Activated naive CD8-positive, alpha-beta T cell treated with anti-CD3 and anti-CD28 coated beads, Interleukin-2, amount 50 U/mL, for 16 hours (primary cell): Measurements from ENCODE around the gene GLIPR2.
A peak's percentile ranks its signal among the peaks of the same experiment; 100 is the strongest.
"Not testable (repeated sequence)": the region's sequence is repeated elsewhere in the genome, so short reads cannot be mapped to it uniquely, and the experiment has no call there.

Experiments used
- DNase-seq: peaks from one replicate; pipeline ENCODE4 v3.0.0-alpha.2; 2020; ENCODE audit warnings: low read depth, low spot score

Gene GLIPR2

DNA sequence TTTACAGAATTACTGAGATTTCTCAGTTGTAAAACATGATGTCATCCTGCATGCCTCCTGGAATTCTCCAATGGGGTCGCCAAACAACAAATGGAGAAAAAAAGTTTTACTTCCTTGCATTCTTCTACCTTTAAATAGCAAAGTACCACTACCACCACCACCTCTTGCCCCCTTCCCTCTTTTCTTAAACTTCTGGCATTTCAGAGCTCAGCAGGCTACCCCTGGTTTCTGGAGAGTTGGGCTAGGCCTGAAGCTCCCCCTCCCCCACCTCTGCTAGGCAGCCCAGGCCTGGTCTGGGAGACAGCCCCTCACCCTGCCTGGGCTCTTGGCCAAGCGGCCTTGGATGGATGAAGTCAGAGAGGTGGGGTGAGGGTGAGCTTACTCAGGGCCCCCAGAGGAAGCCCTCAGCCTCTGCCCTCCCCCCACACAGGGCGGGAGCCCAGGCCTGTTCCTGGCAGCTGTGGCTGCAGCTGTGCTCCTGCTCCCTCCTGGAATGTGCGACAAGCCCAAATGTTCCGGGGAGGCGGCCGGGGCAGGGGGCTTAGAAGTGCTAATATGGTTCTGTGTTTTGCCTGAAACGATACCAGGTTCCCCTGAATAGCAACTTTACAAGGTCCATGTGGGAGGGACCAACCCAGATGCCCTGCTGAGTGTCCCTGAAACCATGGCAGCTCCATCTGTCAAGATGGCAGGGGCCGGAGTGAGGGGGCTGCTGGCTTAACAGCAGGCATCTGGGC, 26.7 kb downstream of the GLIPR2 start:
- DNase-seq: no peak

DNA sequence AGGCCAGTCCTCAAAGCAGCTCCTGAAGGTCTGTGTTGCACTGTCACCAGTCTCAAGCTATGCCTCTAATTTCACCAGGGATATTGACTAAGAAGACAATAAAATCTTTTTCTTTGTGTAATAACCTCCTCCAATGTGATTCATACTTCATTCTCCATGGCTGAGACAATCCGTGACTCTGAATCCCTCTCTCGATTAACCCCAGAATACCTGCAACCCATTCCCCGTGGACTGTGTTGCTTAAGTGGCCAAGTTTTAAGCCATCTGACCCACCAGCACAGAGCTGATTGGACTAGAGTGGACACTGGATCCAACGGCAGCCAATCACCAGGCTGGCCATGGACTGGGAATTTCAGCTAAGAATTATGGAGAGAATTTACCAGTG, 27.2 kb downstream of the GLIPR2 start:
- no peak for DNase-seq

DNA sequence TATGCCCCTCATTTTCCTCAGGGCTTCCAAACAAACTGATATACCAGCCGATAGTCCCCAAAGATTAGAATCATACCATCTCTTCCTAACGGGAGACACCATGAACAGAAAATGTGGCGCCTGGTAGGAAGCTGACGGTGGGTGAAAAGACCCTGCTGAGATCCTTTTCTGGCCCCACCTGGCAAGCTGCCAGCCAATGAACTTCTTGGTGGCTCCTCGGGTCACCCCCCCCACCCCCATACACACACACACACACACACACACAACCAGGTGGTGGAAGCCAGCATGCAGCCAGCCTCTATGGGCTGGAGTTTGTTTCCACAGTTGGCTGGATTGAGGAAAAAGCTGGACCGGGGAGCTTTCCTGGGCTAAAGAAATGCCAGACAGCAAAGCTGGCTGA, 27.8 kb downstream of the GLIPR2 start:
- DNase-seq: no peak

DNA sequence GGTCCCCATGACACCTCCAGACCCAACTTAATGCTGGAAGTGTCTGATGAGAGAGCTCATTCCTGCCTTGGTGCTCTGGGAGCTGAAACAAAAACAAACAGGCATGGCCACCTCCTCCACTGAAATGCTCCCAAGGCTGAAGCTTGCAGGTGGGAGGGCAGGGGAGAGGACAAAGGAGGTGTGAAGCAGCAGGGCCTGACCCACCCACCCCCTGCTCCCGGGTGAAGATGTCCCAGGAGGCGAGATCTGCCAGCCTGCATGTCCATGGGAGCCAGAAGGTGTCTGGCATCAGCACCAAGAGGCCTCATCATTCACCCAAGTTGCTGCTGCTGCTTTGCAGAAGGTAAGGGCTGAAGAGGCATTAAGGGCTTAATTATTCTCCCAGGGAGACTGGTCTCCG, 28.5 kb downstream of the GLIPR2 start:
- DNase-seq: no peak

DNA sequence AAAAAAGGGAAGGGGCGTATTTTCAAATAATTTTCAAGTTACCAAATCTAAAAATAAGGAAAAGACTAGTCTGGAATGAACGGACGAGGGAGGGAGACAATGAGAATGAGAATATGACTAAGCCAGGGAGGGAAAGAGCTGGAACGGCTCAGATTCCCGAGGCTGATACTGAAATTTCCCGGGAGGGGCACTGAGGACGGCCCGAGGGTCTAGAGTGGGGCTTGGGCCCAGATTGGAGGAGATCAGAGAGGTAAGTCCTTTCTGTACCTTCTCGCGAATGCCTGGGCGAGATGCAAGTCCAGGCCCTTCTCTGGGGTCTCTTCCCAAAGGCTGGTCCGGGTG, 29.3 kb downstream of the GLIPR2 start:
- DNase-seq: no peak

DNA sequence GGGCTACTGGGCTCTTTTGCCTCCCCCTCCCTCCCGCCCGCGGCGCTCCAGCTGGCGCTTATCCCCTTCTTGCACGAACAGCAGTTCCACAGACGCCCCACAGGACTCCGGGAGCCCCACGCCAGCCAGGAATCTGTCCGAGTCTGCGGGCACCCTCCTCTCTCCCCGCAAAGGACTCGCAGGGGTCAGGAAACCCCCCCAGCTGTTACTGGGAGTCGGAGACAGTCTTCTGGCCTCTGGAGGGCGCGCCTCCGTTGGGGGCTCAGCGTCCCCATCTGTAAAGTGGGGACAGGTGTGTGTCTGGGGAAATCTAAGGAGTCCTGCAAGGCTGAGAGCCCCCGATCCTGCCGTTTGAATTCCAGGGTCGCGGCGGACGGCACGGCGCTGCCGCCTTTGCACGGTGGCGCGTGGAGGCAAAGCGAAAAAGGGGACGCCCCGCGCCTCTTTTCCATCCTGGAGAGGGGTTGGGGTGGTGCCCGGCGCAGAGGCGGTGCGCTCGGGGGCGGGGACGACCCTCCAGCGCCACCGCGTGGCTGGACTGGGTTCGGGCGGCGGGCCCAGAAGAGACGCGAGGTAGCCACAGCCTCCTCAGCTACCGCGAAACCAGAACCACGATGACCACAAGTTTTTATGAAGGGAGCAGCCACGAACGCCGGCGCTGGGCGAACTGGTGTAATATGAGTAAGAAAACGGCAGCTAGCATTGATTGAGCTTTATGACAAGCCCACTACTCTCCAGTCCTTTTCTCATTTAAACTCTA, 29.8 kb downstream of the GLIPR2 start:
- peak; percentile 66 for DNase-seq

DNA sequence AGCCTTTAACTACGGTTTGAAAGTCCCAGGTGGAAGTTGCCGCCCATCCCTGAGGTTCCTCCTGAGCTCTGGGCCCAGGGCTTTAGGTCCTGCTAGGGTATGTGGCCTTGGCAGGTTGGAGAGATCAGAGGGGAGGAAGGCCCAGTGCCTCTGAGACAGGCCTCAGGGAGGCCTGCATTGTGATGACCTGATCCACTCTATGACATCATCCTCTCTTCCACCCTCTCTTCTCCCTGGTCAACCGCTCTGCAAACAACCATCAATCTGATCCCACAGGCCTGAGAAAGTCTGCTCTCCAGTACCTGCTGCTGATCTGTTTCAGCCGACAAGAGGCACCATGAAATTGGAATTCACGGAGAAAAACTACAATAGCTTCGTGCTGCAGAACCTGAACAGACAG, 32.6 kb downstream of the GLIPR2 start, which contains the start of gene CCIN:
TSS of gene CCIN (plus strand) at position 223 of the 400 bp plus-strand sequence. CDS start at position 338, 115 bp downstream.
- DNase-seq: no peak

DNA sequence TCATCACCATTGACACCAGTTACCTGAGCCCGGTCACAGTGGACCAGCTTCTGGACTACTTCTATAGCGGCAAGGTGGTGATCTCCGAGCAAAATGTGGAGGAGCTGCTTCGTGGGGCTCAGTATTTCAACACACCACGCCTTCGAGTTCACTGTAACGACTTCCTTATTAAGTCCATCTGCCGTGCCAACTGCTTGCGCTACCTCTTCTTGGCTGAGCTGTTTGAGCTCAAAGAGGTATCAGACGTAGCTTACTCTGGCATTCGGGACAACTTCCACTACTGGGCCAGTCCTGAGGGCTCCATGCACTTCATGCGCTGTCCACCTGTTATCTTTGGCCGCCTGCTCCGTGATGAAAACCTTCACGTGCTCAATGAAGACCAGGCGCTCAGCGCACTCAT, 33.2 kb downstream of the GLIPR2 start:
- DNase-seq: no peak

DNA sequence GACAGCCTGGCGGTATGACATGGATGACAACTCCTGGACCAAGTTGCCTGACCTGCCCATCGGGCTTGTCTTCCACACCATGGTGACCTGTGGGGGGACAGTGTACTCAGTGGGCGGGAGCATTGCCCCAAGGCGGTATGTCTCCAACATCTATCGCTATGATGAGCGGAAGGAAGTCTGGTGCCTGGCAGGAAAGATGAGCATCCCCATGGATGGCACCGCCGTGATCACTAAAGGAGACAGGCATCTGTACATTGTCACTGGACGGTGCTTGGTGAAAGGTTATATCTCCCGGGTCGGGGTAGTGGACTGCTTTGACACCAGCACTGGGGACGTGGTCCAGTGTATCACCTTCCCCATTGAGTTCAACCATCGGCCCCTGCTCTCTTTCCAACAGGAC, 34.0 kb downstream of the GLIPR2 start:
- no peak for DNase-seq

DNA sequence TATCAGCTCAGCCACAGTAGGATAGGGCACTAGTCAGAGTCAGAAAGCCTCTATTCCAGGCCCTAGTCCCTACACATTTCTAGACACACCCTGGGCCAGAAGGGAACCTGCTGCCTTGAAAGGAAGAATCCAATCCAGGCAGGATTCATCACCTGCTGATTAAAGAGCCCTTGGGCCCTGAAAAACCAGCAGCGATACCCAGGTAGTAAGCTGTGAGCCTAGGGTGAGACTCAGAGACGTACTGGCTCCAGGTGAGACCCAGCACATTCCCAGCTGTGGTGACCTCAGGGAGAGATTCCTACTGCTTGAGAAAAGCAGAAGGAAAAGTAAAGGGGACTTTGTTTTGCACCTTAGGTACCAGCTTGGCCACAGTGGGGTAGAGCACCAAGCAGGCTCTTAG, 37.3 kb downstream of the GLIPR2 start:
- no peak for DNase-seq

DNA sequence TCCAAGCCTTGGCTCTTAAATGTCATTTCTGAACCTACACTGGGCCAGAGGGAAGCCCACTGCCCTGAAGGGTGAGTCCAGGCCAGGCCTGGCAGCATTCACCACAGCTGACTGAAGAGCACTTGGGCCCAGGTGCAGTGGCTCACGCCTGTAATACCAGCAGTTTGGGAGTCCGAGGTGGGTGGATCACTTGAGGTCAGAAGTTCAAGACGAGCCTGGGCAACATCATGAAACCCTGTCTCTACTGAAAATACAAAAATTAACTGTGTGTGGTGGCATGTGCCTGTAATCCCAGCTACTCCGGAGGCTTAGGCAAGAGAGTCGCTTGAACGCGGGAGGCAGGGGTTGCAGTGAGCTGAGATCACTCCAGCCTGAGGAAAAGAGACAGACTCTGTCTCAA, 37.7 kb downstream of the GLIPR2 start:
- DNase-seq: no peak

DNA sequence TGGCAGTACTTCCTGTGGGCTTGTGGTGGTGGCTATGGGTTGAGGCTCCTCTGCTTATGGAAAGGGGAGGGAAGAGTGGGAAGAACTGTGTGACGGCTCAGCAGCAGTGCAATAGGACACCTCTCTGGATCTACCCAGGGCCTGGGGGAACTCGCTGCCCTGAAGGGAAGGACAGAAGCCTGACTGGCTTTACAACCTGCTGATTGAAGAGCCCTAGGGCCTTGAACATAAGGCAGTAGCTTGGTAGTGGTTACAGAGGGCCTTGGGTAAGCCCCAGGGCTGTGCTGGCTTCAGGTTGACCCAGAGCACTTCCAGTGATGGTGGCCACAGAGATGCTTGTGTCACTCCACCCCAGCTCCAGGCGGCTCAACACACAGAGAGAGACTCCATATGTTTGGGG, 38.2 kb downstream of the GLIPR2 start:
- DNase-seq: no peak

DNA sequence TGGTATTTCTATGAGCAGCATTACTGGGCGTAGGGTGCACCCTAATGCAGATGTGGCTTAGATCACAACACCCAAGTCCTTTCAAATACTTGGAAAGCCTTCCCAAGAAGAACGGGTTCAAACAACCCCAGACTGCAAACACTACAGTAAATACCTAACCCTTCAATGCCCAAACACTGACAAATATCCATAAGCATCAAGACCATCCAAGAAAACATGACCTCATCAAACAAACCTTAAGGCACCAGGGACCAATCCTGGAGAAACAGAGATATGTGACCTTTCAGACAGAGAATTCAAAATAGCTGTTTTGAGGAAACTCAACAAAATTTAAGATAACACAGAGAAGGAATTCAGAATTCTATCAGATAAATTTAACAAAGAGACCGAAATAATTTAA, 38.7 kb downstream of the GLIPR2 start:
- not testable (repeated sequence) for DNase-seq

DNA sequence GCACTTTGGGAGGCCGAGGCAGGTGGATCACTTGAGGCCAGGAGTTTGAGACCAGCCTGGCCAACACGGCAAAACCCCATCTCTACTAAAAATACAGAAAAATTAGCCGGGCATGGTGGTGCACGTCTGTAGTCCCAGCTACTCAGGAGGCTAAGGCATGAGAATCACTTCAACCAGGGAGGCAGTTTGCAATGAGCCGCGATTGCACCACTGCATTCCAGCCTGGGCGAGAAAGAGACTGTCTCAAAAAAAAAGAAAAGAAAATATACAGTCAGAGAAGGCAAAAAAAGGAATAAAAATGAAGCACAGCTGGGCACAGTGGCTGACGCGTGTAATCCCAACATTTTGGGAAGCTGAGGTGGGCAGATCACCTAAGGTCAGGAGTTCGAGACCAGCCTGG, 40.0 kb downstream of the GLIPR2 start:
- not testable (repeated sequence) for DNase-seq

DNA sequence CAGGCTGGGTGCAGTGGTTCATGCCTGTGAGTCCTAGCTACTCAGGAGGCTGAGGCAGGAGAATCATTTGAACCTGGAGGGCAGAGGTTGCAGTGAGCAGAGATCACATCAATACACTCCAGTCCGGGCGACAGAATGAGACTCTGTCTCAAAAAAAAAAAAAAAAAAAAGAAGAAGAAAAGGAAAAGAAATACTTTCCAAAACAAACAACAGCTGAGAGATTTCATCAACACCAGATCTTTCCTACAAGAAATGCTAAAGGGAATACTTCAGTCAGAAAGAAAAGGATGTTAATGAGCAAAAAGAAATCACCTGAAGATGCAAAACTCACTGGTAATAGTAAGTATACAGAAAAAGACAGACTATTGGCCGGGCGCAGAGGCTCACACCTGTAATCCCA, 41.0 kb downstream of the GLIPR2 start:
- DNase-seq: no peak

DNA sequence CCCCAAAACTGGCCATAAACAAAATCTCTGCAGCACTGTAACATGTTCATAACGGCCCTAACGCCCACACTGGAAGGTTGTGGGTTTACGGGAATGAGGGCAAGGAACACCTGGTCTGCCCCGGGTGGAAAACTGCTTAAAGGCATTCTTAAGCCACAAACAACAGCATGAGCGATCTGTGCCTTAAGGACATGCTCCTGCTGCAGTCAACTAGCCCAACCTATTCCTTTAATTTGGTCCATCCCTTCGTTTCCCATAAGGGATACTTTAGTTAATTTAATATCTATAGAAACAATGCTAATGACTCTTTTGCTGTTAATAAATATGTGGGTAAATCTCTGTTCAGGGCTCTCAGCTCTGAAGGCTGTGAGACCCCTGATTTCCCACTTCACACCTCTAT, 43.7 kb downstream of the GLIPR2 start:
- DNase-seq: not testable (repeated sequence)

DNA sequence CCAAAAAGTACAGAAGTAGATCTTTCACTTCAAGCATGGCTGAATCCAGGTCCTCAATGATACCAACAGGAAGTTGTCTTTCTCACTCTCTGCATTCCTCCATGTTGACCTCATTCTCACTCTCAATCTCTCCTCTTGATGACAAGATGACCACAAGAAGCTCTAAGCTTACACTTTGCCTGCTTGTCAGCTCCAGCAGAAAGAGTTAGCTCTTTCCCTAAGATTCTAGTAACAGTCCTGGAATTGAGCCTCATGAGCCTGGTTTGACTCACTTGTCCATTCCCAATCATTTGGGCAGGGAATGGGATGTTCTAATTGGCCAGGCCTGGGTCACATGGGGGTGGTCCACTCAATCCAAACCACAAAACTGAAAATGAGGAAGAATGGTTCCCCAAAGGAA, 50.9 kb downstream of the GLIPR2 start:
- no peak for DNase-seq

DNA sequence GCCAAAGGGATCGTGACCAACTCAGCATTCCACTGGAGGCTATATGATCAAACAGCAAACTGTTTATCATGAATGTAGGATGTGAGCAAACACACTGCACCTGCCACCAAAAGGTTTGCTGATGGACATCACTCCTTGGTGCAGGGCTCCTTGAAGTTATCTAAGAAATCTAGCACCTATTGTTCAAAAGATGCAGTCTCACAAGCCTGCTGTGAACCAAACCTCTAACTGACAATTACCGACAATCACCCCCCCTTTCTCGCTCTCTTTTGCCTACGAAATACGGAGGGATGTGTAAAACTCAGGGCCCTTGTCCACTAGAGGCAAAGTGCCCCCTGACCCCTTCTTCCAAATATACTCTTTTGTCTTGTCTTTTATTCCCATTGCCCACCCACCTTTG, 51.7 kb downstream of the GLIPR2 start:
- DNase-seq: no peak

DNA sequence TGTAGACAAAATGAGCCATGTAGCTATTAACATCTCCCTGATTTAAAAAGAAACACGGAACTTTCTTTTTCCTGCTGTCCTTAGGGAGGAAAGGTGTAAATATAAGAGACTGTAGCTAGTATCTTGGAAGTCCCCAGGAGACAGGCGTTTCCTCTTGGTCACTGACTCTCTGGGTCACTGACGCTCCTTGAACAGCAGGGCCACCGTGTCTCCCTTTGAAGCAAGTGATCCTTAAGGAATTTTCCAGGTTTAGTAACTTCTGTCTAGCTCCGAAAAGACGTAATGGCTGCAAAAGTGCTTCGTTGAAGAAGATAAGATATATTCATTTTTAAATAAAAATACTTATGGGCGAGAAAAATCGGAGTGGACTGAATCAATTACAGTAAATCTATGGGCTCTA, 53.4 kb downstream of the GLIPR2 start:
- no peak for DNase-seq

DNA sequence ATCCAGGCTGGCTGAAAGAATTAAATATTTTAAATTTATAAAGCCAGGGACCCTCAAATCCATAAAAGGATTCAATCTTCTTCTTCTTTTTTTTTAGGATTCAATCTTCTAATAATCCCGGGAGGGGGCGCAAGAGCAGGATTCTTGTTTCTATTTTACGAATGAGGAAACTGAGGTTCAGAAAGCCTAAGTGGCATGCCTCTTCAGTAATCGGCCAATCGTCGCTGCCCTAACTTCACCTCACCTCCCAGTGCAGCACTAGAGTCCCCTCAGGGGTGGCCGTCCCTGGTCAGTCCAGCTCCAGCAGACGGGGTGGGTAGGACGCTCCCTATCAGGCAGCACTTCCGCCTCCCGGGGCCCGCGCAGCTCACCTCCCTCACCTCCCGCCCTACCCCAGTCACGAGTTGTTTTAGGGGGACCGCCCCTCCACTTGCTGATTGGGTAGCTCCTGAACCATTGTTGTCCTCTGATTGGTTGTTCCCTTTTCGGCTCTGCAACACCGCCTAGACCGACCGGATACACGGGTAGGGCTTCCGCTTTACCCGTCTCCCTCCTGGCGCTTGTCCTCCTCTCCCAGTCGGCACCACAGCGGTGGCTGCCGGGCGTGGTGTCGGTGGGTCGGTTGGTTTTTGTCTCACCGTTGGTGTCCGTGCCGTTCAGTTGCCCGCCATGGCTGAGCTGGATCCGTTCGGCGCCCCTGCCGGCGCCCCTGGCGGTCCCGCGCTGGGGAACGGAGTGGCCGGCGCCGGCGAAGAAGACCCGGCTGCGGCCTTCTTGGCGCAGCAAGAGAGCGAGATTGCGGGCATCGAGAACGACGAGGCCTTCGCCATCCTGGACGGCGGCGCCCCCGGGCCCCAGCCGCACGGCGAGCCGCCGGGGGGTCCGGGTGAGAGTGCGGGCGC, 54.1 kb downstream of the GLIPR2 start, which contains the start of gene CLTA:
TSS of gene CLTA (plus strand) at position 534 of the 902 bp plus-strand sequence. CDS start at position 670, 136 bp downstream.
- peak; percentile 87 for DNase-seq

DNA sequence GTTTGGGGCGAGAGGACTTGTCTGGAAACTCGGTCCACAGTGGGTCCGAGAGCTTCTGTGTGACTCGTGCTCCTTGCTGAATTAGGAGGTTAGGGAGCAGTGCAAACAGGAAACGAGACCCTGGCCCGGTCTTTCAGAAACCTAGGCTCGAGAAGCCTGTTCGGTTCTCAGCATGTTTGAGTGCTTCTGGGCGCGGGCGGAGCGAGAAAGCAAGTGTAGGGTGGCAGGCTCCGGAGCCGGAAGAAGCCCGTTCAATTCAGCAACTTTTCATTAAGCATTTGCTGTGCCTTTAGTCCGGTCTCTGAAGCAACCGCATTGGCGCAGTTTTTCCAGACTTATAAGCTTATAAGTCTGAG, 54.7 kb downstream of the GLIPR2 start:
- peak; percentile 10 for DNase-seq

DNA sequence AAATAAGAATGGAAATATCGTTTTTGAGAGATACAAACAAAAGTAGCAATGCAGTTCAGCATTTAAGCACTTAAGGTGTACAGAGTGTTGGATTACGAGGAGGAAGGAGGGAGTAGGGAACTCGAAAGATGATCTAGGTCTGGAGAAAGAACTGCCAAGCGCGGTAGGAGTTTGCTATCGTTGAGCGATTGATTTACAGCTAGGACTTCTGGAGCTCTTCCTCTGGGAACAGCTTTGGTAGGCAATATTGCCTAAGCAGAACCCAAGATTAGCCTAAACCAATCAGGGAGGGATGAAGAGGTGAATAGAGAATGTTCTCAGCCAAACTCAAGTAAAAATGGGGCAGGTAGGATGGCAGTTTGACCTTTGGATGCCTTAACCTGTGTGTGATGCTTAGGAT, 55.2 kb downstream of the GLIPR2 start:
- no peak for DNase-seq
